Activated CD4-positive, alpha-beta T cell treated with anti-CD3 and anti-CD28 coated beads, Interleukin-2, amount 50 U/mL, for 4 hours (primary cell): ENCODE data around the gene CORO2B.

Experiments used
- DNase-seq, 2 experiments: peaks; one replicate each; pipeline ENCODE4 v3.0.0-alpha.2; 2020

The CORO2B gene

GRCh38 chr15:68554721-68555678 is 23.8 kb upstream of the CORO2B start:
- no peak for DNase-seq

- DNase-seq, result no peak
These were observed 23.1 kb upstream of the CORO2B start for GRCh38 chr15:68555679-68556037.

- no peak for DNase-seq
These were observed 22.4 kb upstream of the CORO2B start for GRCh38 chr15:68556139-68556990.

DNA sequence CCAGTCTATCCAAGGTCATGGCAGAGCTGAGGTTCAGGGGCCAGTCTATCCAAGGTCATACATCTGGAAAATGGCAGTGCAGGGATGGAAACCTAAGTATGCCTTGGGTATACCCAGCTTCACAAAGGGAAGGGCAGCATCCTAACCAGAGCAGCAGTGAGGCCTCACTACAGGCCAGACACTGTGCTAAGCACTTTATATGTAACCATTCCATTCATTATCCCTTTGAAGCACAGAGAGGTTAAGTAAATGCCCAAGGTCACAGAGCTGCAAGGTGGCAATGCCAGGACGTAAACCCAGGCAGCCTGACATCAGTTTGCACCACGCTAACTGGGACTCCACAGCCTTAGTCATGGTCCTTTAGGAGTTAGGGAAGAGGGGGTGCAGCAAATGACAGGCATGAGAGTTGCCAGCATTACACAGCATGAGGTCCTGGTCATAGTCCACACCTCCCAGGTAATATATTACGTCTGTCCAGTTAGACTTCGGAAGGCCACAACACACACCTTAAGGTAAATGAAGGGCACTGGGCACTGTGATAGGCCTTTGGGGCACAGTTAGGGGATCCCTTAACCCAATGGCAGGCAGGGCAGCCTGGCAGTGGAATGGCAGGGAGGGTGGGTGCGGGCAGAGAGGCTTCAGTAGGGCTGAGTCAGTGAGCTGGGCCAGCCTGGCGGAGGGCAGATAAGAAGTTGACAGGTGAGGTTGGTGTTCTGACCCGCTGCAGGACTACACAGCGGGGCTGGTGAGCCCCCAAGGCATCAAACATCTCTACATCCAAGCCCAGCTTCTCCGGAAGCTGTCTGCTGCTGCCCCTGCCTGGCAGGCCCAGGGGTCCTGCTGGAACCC is 21.1 kb upstream of the CORO2B start:
- DNase-seq, result no peak

- DNase-seq, result no peak
These were observed 20.2 kb upstream of the CORO2B start for GRCh38 chr15:68558318-68559305.

DNA sequence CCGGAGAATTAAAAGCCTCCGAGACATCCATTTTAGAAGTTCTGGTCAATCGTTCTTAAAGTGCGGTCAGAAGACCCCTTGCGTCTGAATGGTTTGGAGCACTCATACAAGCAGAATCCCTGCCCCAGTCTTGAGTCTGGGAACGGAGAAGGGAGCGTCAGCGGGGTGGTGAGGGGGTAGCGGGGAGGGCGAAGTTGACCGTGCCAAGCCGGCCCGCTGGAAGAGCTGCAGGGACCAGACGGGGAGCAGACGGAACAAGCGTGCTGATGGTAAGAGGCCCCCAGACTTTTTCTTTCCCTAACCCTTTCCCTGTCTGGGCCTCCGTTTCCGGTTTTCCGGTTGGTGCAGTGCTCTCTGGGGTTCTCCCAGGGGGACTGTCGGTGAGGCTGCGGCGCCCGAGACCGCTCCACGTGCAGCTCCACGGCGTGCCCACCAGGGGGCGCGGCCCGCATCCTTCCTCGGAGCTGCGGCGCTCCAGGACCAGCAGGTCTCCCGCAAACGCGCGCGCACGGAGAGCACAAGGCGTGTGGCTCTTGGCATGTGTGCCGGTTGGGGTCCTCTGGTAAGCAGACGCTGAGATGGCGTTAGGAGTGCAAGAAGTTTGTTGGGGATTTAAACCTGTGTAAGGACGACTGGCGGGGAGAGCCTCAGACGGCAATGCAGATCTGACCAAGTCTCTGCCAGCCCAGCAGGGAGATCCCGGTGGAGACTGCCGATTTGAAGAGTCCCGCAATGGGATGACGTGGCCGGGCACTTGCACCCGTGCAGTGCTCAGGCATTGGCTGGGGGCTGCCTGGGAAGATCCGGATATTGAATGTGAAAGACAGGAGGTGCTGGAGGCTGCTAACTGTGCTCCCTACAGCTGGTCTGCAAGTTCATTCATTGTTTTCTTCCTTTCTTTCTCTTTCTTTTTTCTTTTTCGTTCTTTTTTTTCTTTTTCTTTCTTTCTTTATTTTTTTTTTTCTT is 19.2 kb upstream of the CORO2B start:
- DNase-seq, result peak; percentile 58 to 61

GRCh38 chr15:68560501-68561113 is 18.2 kb upstream of the CORO2B start:
- no peak for DNase-seq

GRCh38 chr15:68561171-68561900 is 17.5 kb upstream of the CORO2B start:
- DNase-seq, result no peak

DNA sequence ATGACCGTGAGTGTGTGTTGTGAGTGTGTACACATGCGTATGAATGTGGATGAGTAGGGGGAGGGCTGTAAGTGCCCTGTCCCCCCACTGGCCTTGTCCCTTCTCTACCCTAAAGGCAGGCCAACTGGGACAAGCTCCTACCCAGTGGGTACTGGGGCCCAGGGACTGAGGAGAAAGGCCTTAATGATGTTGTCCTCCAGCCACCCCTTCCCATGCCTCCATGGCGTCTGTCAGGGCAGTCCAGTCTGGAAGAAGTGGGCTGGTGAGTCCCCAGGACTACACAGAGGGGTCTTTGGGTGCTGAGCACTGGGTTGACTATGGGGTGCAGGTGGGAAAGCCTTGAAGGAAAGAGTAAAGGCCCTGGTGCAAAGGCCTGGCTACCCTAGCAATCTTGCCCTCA is 16.9 kb upstream of the CORO2B start:
- DNase-seq, result no peak

DNA sequence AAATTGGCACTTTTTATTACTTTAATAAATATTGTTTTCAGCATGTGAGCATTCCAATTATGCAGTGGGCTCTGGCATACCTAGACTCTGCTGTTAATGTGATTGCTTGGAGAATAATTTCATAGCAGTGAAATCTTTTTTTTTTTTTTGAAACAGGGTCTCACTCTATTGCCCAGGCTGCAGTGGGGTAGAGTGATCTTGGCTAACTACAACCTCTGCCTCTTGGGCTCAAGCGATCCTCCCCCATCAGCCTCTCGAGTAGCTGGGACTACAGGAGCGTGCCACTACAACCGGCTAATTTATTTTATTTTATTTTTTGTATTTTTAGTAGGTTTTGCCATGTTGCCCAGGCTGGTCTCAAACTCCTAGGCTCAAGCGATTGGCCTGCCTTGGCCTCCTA is 14.6 kb upstream of the CORO2B start:
- no peak for DNase-seq

DNA sequence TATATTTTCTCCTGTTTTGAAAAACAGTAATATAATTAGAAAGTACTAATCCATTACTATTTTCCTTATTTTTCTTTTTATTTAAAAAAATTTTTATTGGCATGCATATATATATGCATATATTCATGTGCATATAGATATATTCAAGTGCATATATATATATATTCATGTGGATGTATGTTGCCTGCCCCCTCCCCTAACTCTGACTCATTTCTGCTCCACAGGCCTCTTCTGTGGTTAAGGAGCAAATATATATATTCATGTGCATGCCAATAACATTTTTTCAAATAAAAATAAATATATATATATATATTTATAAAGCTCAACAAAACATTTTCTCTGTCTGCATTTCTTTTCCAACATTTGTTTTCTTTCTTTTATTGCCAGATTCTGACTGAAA is 13.6 kb upstream of the CORO2B start:
- no peak for DNase-seq

DNA sequence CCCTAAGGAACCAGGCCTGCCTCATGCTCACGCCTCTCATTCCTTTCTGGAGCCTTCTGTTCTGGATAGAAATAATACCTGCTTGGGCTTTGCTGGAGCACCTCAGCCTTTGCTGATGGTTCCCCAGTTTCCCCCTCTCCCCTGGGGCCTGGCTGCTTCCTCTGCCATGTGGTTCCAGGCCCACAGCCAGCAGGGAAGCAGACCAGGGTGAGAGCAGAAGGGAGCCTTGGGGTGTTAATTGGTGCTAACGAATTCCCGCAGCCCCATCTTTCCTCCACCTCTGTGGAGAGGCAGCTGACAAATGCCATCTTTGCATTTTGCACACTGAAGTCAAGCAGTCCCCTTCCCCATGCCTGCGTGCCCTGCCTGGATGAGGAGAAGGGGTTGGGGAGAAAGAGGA is 13.1 kb upstream of the CORO2B start:
- DNase-seq, result no peak

DNA sequence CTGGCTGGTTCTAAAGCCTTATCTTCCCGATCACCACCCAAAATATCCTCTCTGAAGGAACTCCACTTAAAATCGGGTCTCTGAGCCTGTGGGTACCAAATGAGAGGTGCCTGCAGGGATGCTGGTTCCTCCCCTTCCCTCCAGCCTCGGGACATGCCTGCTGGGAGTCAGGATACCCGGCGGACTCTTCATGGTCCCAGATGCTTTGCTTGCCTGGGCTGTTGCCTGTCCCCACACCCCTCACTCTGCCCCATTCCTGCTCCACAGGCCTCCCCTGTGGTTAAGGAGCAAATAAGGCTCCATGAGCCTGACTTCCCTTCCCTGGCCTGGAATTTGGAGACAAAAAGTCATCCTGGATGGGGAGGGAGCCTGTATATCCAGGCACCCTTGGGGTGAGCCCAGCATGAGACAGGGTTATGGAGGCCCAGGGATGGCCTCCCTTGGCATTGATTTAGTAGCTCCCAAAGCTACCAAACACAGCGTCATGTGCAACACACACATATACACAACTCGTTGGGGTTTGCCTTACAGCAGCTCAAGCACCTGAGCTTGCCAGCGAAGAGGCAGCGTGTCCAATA is 12.3 kb upstream of the CORO2B start:
- no peak for DNase-seq

DNA sequence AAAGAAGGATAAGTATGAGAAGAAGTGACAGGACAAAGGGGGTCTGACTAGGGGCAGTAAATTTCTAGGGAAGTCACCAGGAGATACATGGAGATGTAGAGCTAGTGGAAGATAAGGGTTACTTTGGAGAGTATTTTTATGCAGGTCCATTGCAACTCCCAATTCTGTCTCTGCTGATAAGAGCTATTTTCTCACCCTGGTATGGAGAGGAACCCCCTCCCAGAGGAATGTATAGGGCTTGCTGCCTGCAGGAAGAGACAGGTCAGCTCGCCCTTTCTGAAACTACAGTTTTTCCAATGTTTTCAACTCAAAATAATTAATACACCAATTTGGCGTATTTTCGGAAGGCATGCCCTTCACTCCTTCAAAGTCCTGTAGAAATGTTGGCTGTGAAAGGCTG is 11.4 kb upstream of the CORO2B start:
- no peak for DNase-seq

- no peak for DNase-seq
These were observed 7.8 kb upstream of the CORO2B start for GRCh38 chr15:68570974-68571373.

DNA sequence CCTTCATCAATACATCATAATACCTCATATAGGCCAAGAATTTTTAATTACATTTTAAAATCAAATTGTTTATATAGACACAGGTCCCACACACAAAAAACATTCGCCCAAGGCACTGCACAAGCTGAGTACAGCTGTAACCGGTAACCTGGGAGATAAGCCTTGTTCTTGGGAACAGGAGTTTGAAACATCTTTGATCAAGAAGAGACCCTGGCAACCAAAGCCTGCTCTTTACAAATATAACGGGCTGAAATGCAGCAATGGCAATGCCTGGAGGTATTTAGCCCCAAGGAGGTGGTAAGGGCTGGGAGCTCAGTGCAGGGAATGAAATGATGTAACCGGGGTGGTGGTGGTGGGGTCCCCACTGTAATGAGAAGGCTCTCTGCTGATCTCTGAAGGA is 7.2 kb upstream of the CORO2B start:
- DNase-seq, result no peak

DNA sequence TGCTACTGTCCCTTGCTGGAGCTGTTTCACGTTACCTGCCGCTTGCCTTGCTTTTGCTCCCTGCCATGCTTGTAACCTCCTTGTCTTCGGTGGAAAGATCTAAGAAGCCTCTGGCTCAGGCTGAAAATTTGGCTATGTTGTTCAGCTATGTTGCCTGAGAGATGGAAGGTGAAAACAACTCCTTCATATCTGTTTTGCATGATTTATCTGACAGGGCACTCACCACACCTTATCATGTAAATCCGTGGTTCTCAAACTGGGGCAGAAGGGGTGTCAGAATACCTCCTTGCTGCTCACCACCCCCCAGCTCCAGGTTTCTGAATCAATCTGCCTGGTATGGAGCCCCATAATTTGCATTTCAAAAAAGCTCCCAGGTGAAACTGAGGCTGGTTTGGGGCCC is 6.5 kb upstream of the CORO2B start:
- no peak for DNase-seq

GRCh38 chr15:68572921-68573320 is 5.9 kb upstream of the CORO2B start:
- no peak for DNase-seq

DNA sequence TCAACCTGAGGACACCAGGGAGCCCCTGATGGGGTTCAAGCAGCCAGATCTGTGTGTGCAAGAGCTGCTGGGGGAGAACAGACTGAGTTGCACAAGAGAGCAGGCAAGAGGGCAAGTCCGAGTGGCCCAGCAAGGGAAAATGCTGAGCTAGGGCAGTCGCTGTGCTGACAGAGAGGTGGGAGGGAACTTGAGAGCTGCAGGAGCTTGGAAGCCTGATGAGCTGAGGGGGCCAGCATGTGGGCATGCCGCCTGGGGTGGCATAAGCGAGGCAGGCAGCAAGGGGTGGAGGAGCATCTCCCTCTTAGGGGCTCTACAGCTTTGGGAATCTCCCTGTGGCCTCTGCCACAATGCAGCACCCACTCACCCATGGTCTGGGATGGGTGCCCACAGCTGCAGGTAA is 4.7 kb upstream of the CORO2B start:
- DNase-seq, result no peak
